Measurements from ENCODE around the gene IGSF5.
"Not testable (repeated sequence)": the region's sequence is repeated elsewhere in the genome, so short reads cannot be mapped to it uniquely, and the experiment has no call there.

Gene IGSF5

GRCh38 chr21:39739531-39739930 lies 5.5 kb upstream of the IGSF5 start:
- not testable (repeated sequence) for DNase-seq

- DNase-seq, result not testable (repeated sequence)
Measured at GRCh38 chr21:39742561-39742960, 2.4 kb upstream of the IGSF5 start.

DNA sequence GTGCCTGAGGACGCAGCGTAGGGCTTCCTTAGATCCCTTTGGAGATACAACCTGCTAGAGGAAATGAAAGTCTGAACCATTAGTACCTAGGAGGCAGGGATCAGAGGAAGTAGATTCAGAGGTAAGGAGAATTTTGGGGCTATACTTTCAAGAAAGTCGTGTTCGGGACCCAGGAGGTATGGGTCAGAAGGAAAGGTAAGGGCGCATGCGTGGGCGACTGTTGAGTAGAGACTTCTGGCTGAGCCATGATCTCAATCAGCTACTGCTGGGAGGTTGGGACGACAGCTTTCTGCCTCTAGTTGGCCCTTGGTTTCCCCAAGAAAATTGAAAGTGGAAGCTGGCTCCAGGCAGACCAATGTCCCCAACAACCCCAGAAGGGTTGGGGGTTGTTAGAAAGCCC lies 349 bp downstream of the IGSF5 start:
- not testable (repeated sequence) for DNase-seq

DNA sequence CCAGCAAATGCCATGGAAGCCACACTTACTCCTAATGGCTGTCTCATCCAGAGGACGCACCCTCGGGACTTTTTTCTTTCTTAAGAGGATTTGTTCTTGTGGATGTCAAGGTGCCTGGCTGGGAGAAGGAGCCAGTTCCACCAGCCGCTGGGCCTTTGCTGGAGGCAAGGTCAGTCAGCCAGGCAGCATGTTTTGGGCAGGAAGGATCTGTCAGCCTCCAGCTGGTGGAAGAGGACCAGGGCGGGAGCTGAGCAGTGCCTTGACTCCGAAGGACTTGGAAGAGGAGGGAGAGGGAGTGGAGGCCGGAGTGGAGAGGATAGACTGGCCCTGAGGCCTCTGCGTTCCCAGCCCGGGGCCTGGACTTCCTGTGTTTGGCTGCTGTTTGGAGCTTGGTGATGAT lies 5.7 kb downstream of the IGSF5 start:
- DNase-seq, result no peak

DNA sequence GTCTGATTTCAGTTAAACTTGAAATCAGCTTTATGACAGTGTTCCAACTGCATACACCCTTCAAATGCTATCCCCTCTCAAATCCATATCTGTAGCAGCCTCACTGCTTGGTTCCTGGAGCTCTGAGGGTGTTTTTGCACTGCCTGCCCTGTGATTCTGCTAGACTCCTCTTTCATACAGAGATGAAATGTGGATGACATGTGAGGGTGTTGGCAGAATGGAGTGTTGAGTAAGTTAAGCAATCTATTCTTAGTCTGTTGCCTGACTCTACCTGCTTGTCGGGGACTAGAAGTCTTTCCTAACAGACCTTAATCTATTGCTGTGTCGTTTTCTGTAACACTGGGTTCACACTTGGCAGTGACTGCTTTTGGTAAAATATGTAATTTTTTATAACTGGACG lies 9.8 kb downstream of the IGSF5 start:
- DNase-seq, result no peak

- DNase-seq, result no peak
Measured at GRCh38 chr21:39756285-39756684, 11.3 kb downstream of the IGSF5 start.

DNA sequence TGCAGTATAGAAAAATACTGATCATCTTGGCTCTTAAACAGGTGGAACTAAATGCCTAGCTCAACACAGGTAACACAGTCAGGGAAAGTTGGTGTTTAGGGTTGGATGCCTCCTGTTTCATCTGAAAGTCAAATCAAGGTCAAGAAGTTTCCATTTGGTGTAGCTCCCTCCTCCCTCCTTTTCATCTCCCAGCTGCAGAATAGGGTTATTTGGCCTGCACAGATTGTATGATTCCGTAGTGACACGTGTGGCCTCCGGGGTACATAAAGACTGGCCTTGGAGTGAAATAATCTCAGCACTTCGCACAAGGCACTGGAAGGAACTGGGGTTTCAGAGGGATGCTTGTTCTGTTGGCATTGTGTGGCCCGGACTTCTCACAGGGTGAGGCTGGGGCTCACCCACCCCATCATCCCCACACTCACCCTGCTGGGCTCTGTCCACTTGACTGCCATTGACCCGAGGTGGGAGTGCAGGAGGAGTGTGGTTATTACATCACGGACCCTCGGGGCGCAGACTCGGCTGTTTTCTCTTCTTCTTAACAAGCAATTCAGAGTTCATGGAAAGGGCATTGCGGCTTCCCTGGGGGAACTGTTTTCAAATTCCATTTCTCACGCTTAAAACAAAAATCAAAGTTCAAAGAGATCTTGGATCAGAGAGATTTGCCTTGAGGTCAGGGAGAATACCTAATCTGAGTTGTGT lies 18.4 kb downstream of the IGSF5 start:
- no peak for DNase-seq

DNA sequence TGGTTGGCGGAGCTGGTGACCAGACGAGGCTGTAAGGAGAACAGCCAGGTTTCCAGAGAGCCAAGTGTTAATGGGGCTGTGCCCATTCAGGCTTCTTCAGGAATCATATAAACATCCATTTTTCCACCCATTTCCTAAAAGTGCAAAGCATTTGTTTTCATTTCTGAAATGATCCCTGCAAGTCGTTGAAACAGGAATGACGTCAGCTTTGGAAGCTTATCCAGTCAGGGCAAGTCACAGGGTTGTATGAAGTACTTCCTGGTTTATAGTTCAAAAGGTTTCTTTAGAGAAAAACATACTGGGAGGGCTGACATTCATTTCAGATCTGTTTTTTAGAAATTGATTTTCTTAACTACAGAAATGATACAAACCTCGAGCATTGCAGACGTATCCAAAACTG lies 29.2 kb downstream of the IGSF5 start:
- no peak for DNase-seq

DNA sequence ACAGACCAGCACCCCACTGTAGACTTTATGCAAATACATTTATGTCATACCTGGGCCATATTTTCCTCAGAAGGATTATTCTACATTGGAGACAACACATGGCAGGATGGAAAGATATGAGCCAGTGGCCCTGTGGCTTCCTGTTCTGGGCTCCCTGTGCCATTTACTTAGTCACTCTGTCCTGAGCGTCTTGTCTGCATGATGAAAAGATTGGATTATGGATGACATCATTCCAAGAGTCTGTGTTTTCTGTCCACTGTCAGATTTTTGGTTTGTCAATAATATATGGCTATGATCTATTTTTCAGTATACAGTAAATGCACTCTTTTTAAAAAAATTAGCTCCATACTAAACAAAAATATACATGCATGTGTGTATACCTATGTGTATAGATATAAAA lies 30.8 kb downstream of the IGSF5 start:
- no peak for DNase-seq

DNA sequence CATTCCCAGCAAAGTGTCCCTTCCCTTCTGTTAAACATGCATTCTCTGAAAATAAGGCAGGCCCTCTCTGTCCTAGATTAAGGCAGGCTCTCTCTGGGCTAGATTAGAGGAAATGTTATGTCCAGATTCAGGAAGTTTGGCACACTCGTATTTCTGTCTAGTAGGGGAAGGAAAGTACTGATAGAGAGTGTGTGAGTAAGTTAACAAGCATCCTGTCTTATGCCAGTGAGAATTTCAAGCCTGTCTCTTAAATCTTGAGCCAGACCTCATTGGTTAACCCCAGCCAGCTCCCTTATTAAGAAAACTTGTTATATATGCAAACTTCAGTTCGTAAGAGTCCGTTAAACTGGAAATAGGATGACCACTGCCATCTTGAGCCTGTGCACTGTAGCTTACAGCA lies 31.6 kb downstream of the IGSF5 start:
- DNase-seq, result no peak

DNA sequence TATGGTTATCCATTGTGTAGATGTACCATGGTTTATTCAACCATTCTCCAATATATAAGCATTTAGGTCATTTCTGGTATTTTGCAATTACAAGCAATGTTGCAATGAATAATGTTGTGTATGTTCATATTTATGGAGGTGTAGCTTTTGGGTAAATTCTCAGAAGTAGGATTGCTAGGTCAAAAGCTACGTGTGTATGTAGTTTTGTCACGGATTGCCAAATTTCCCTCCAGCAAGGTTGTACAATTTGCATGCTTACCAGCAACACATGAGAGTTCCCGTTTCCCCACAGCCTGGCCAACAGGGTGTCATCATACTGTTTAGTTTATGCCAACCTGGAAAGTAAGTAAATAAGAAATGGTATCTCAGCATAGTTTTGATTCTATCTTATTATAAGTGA lies 36.3 kb downstream of the IGSF5 start:
- no peak for DNase-seq

DNA sequence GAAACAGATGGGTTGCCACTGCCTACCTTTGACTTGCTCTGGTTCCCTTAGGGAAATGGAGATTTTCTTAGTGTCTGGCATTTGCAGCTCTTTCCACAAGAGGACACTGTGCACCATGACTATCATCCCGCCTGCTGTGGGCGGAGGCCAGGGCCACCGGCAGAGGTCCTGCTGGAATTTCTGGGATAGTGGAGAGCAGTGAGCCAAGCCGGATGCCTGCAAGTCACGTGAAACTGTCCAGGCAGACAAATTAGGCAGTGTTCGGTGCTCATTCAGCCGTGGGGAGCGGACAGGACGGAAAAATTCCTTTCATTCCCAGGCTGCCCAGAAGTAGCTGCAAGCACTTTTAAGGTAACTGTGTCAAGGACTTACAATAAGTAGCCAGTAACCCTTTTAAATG lies 43.4 kb downstream of the IGSF5 start:
- peak; percentile 86 for DNase-seq

- no peak for DNase-seq
Measured at GRCh38 chr21:39796466-39796865, 51.5 kb downstream of the IGSF5 start.

GRCh38 chr21:39799178-39799577 lies 54.2 kb downstream of the IGSF5 start:
- DNase-seq, result no peak

- no peak for DNase-seq
Measured at GRCh38 chr21:39800311-39800710, 55.3 kb downstream of the IGSF5 start.

GRCh38 chr21:39802217-39802616 lies 57.2 kb downstream of the IGSF5 start:
- no peak for DNase-seq

DNA sequence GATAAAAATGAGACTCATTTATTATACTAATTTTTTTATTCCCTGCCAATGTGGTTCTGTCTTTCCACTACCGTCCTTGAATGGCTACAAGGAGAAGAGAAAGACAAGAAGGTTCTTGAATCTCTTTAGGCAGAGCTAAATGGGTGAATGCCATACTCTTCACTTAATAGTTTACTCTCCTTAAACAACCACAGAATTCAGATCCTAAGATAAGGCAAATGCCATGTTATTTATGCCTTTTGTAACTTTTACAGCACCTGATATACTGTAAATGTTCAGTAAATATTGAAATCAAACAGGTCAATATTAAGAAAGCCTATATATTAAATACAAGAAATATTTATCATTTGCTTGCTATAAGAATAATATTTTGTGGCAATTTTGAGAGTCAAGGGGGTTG lies 58.4 kb downstream of the IGSF5 start:
- no peak for DNase-seq

DNA sequence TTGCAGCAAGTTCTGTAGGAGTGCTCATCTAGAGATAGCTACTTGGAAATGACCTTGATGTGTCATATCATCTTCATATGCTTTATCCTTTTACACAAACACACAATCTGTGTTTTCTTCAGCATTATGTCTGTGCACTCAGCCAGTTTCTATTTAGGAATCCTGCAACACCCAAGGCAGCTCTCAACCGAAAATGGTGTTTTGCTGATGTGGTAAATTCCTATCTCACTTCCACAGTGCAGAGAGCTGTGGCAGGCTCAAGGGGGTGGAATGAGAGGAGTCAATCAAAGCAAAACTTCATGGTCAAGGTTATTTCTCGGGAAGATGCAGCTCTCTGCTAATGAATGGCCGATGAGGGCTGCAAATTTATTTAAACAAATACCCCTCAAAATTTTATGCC lies 59.3 kb downstream of the IGSF5 start:
- DNase-seq, result no peak

GRCh38 chr21:39805983-39806382 lies 61.0 kb downstream of the IGSF5 start:
- no peak for DNase-seq

DNA sequence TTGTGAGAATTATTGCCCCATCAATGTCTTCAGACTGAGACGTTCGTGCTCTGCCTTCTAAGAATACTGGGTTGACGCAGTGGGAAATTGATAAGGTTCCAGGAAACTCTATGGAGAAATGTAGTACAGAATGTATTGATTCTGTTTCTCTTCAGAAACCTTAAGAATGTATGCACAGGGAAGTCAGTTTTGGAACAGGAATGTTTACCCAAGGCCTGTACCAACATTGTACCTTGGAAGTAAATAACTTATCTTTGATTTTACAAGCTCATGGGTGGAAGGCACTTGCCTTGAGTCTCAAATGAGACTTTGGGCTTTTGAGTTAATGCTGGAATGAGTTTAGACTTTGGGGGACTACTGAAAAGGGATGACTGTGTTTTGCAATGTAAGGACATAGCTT lies 62.8 kb downstream of the IGSF5 start:
- DNase-seq, result no peak

- no peak for DNase-seq
Measured at GRCh38 chr21:39809936-39810335, 65.0 kb downstream of the IGSF5 start.

GRCh38 chr21:39812983-39813382 lies 68.0 kb downstream of the IGSF5 start:
- DNase-seq, result no peak

GRCh38 chr21:39818557-39818956 lies 73.6 kb downstream of the IGSF5 start:
- no peak for DNase-seq

- DNase-seq, result no peak
Measured at GRCh38 chr21:39822042-39822441, 77.1 kb downstream of the IGSF5 start.

- DNase-seq, result no peak
Measured at GRCh38 chr21:39825250-39825649, 80.3 kb downstream of the IGSF5 start.

- no peak for DNase-seq
Measured at GRCh38 chr21:39834543-39834942, 89.6 kb downstream of the IGSF5 start.
